Activated naive CD4-positive, alpha-beta T cell treated with anti-CD3 and anti-CD28 coated beads for 36 hours (primary cell): ENCODE results near the gene ALK. TPM values are rescaled to one million over a fixed set of nuclear protein-coding genes. Genes with fewer than 3 reads are reported as not detected.

ENCODE experiments used
- CTCF ChIA-PET: fragments of 350-600 bp; sonication (Branson Sonifier 250); formaldehyde crosslinking; loops from one replicate; lab custom pipeline; 2021; ENCODE audit warnings: antibody characterized with exemption; lab: Charles Lee
- DNase-seq: peaks from one replicate; pipeline ENCODE4 v3.0.0-alpha.2; 2020
- H3K27ac Mint-ChIP-seq: one replicate; pipeline ENCODE4 v1.8.0; 2021; ENCODE audit warnings: mild to moderate bottlenecking, mixed read lengths
- H3K27me3 Mint-ChIP-seq: one replicate; pipeline ENCODE4 v1.8.0; 2021; ENCODE audit warnings: low read depth, mixed read lengths
- H3K36me3 Mint-ChIP-seq: one replicate; pipeline ENCODE4 v1.8.0; 2021; ENCODE audit warnings: low read depth, mixed read lengths
- H3K4me1 Mint-ChIP-seq: one replicate; pipeline ENCODE4 v1.8.0; 2021; ENCODE audit warnings: low read depth, mixed read lengths
- H3K4me3 Mint-ChIP-seq: one replicate; pipeline ENCODE4 v1.8.0; 2021; ENCODE audit warnings: mild to moderate bottlenecking, moderate library complexity, mixed read lengths
- H3K9me3 Mint-ChIP-seq: one replicate; pipeline ENCODE4 v1.8.0; 2021; ENCODE audit warnings: mixed read lengths
- intact Hi-C: fragments of 100-400 bp; cut with micrococcal nuclease; formaldehyde crosslinking; loops from one replicate; pipeline ENCODE4 v1.15.1; 2023
- total RNA-seq, 2 experiments: library from RNA; stranded (reverse); gene quantifications; one replicate each; pipeline ENCODE4 v1.2.3, GENCODE V29; 2021

ALK gene
- total RNA-seq, 2 experiments from 2014 or later = not detected

GRCh38 chr2:29487967-29488555 lies 433.3 kb downstream of the ALK start:
- intact Hi-C loops = no loop called here
- CTCF ChIA-PET = no interaction called here
- no peak for DNase-seq
- Mint-ChIP-seq H3K4me3 (no peak overlapping the region), H3K9me3 (peaks cover 2% of the 10 kb centered on the region), H3K36me3 (no peaks in the 10 kb centered on the region), H3K4me1 (no peaks in the 10 kb centered on the region), H3K27me3 (peaks cover 10% of the 10 kb centered on the region), H3K27ac (no peak overlapping the region)

GRCh38 chr2:29485631-29486030 lies 435.8 kb downstream of the ALK start:
- H3K9me3 Mint-ChIP-seq = peaks cover 2% of the 10 kb centered on the region

GRCh38 chr2:29485117-29485516 lies 436.3 kb downstream of the ALK start:
- Mint-ChIP-seq H3K9me3 (peaks cover 2% of the 10 kb centered on the region), H3K27ac (no peak overlapping the region)
- CTCF ChIA-PET = interaction anchor here (0.7 kb wide), 1 partner anchor 138 kb away, joined by 3 read pairs; no protein-coding TSS in a partner anchor

More at GRCh38 chr2:29485631-29486030, 435.8 kb downstream of the ALK start:
- Mint-ChIP-seq H3K27ac (no peak overlapping the region), H3K36me3 (no peaks in the 10 kb centered on the region), H3K4me1 (no peaks in the 10 kb centered on the region), H3K4me3 (no peak overlapping the region), H3K27me3 (peaks cover 10% of the 10 kb centered on the region)
- CTCF ChIA-PET = interaction anchor here (0.7 kb wide), 1 partner anchor 138 kb away, joined by 3 read pairs; no protein-coding TSS in a partner anchor
- no peak for DNase-seq
- intact Hi-C loops = no loop called here

GRCh38 chr2:29482867-29483266 lies 438.5 kb downstream of the ALK start:
- no peak overlapping the region for H3K27ac Mint-ChIP-seq
- DNase-seq = no peak
- CTCF ChIA-PET = no interaction called here
- H3K27me3 Mint-ChIP-seq = peaks cover 15% of the 10 kb centered on the region
- H3K4me1 Mint-ChIP-seq = no peaks in the 10 kb centered on the region
- H3K4me3 Mint-ChIP-seq = no peak overlapping the region
- intact Hi-C loops = no loop called here
- H3K9me3 Mint-ChIP-seq = peaks cover 2% of the 10 kb centered on the region
- H3K36me3 Mint-ChIP-seq = no peaks in the 10 kb centered on the region

More at GRCh38 chr2:29485117-29485516, 436.3 kb downstream of the ALK start:
- no peaks in the 10 kb centered on the region for H3K4me1 Mint-ChIP-seq
- peaks cover 10% of the 10 kb centered on the region for H3K27me3 Mint-ChIP-seq
- no peaks in the 10 kb centered on the region for H3K36me3 Mint-ChIP-seq
- no peak for DNase-seq
- no peak overlapping the region for H3K4me3 Mint-ChIP-seq
- intact Hi-C loops = no loop called here

GRCh38 chr2:29482348-29482747 lies 439.0 kb downstream of the ALK start:
- peaks cover 12% of the 10 kb centered on the region for H3K27me3 Mint-ChIP-seq
- DNase-seq = no peak
- CTCF ChIA-PET = no interaction called here
- intact Hi-C loops = no loop called here
- no peak overlapping the region for H3K4me3 Mint-ChIP-seq
- H3K4me1 Mint-ChIP-seq = no peaks in the 10 kb centered on the region
- no peaks in the 10 kb centered on the region for H3K36me3 Mint-ChIP-seq
- peaks cover 2% of the 10 kb centered on the region for H3K9me3 Mint-ChIP-seq
- no peak overlapping the region for H3K27ac Mint-ChIP-seq

DNA sequence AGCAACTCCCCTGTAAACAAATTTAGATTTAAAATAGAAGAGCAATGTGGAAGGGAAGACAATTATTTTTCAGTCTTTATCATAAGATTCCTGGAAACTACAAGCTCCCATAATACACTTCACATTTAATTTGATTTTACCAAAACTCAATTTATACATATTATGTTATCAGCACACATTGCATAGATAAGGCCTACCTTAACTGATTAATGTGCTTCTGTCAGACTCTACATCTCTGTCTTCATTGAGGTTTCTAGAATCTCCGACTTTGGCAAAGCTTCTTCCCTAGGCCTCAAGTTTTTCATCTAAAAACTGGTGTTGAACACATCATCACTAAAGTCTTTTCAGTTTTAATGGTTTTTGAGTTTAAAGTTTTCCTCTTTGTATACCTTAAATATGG lies 440.1 kb downstream of the ALK start:
- Mint-ChIP-seq H3K36me3 (no peaks in the 10 kb centered on the region), H3K27ac (no peak overlapping the region), H3K27me3 (peaks cover 16% of the 10 kb centered on the region), H3K9me3 (peaks cover 2% of the 10 kb centered on the region), H3K4me1 (no peaks in the 10 kb centered on the region), H3K4me3 (no peak overlapping the region)
- DNase-seq = no peak
- CTCF ChIA-PET = interaction anchor here (0.7 kb wide), 1 partner anchor 37 kb away, joined by 3 read pairs; no protein-coding TSS in a partner anchor
- intact Hi-C loops = no loop called here

GRCh38 chr2:29480426-29480825 lies 441.0 kb downstream of the ALK start:
- DNase-seq = no peak
- no peak overlapping the region for H3K4me3 Mint-ChIP-seq
- H3K27me3 Mint-ChIP-seq = peaks cover 10% of the 10 kb centered on the region
- intact Hi-C loops = no loop called here
- H3K9me3 Mint-ChIP-seq = peaks cover 2% of the 10 kb centered on the region
- CTCF ChIA-PET = no interaction called here
- H3K27ac Mint-ChIP-seq = no peak overlapping the region
- H3K4me1 Mint-ChIP-seq = no peaks in the 10 kb centered on the region
- H3K36me3 Mint-ChIP-seq = no peaks in the 10 kb centered on the region

- H3K4me1 Mint-ChIP-seq = no peaks in the 10 kb centered on the region
- H3K4me3 Mint-ChIP-seq = no peak overlapping the region
- peaks cover 10% of the 10 kb centered on the region for H3K27me3 Mint-ChIP-seq
- intact Hi-C loops = no loop called here
- no peak overlapping the region for H3K27ac Mint-ChIP-seq
- DNase-seq = no peak
- CTCF ChIA-PET = no interaction called here
- H3K9me3 Mint-ChIP-seq = peaks cover 2% of the 10 kb centered on the region
- H3K36me3 Mint-ChIP-seq = no peaks in the 10 kb centered on the region
Measured at GRCh38 chr2:29479401-29479800, 442.0 kb downstream of the ALK start.

GRCh38 chr2:29478641-29479040 lies 442.7 kb downstream of the ALK start:
- peaks cover 10% of the 10 kb centered on the region for H3K27me3 Mint-ChIP-seq
- CTCF ChIA-PET = interaction anchor here (0.6 kb wide), 1 partner anchor 655 kb away, joined by 3 read pairs; no protein-coding TSS in a partner anchor
- no peak overlapping the region for H3K4me3 Mint-ChIP-seq
- H3K9me3 Mint-ChIP-seq = peaks cover under 1% of the 10 kb centered on the region
- intact Hi-C loops = no loop called here
- no peak for DNase-seq
- H3K36me3 Mint-ChIP-seq = no peaks in the 10 kb centered on the region
- no peaks in the 10 kb centered on the region for H3K4me1 Mint-ChIP-seq
- no peak overlapping the region for H3K27ac Mint-ChIP-seq

DNA sequence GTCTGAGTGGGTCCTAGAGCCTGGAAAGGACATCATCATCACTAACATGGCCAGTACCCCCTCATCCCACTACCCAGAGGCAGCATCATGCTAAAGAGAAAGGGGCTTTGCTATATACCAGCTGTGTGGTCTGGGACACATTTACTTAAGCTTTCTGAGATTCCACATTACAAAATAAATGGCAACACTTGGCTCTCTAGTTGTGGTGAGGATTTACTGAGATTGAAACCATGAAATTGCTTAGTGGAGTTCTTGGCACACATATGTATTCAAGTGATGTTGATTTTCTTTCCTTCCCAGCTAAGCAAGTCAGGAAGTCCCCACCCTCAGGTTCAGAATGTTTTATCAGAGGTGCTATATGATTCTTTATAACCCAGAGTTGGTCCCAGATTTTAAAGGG lies 444.2 kb downstream of the ALK start:
- DNase-seq = no peak
- no peaks in the 10 kb centered on the region for H3K9me3 Mint-ChIP-seq
- H3K27ac Mint-ChIP-seq = no peak overlapping the region
- H3K27me3 Mint-ChIP-seq = peaks cover 10% of the 10 kb centered on the region
- CTCF ChIA-PET = interaction anchor here (1.3 kb wide), 1 partner anchor 162 kb away, joined by 4 read pairs; no protein-coding TSS in a partner anchor
- intact Hi-C loops = no loop called here
- H3K36me3 Mint-ChIP-seq = no peaks in the 10 kb centered on the region
- H3K4me3 Mint-ChIP-seq = no peak overlapping the region
- H3K4me1 Mint-ChIP-seq = no peaks in the 10 kb centered on the region

DNA sequence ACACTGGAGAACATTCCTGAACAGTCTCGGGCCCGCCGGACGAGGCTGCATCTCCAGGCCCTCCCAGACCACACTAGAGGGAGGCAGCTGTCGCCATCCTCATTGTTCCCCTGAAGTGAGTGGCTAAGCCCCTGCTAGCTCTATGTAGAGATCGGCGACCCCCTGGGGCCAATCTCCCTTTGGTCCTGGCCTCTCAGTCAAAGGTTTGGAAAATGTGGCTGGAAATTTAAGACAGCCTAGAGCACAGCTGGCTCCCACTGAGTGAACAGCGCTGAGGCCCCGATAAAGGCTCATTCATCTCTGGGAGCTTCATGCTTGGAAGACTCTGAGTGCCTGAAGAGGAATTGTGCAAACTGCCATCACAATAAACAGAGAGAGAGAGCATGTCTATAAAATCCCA lies 445.9 kb downstream of the ALK start:
- CTCF ChIA-PET = no interaction called here
- H3K27me3 Mint-ChIP-seq = peaks cover 10% of the 10 kb centered on the region
- no peak overlapping the region for H3K4me3 Mint-ChIP-seq
- no peak overlapping the region for H3K27ac Mint-ChIP-seq
- DNase-seq = no peak
- peaks cover 1% of the 10 kb centered on the region for H3K9me3 Mint-ChIP-seq
- intact Hi-C loops = no loop called here
- H3K36me3 Mint-ChIP-seq = no peaks in the 10 kb centered on the region
- H3K4me1 Mint-ChIP-seq = no peaks in the 10 kb centered on the region

DNA sequence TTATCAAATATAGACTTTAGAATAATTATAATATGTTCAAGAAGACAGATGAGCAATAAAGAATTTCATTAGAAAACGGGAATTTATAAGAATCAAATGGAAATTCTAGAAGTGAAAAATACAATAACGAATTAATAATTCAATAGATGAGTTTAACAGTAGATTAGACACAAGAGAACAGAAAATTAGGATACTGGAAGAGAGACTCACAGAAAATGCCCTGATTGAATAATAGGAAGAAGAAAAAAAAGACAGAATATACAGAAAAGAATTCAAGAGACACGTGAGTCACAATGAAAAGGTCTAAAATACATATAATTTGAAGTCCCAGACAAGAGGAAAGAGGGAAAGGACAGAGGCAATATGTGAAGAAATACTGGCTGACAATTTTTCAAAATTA lies 451.4 kb downstream of the ALK start:
- intact Hi-C loops = no loop called here
- Mint-ChIP-seq H3K4me3 (no peak overlapping the region), H3K27me3 (peaks cover 5% of the 10 kb centered on the region), H3K4me1 (no peaks in the 10 kb centered on the region), H3K36me3 (peaks cover 1% of the 10 kb centered on the region), H3K27ac (no peak overlapping the region), H3K9me3 (peaks cover 11% of the 10 kb centered on the region)
- CTCF ChIA-PET = no interaction called here
- no peak for DNase-seq

- Mint-ChIP-seq H3K36me3 (peaks cover 1% of the 10 kb centered on the region), H3K4me1 (no peaks in the 10 kb centered on the region), H3K27me3 (peaks cover 7% of the 10 kb centered on the region), H3K4me3 (no peak overlapping the region), H3K9me3 (peaks cover 11% of the 10 kb centered on the region), H3K27ac (no peak overlapping the region)
- DNase-seq = no peak
- intact Hi-C loops = no loop called here
- CTCF ChIA-PET = no interaction called here
Measured at GRCh38 chr2:29469516-29469915, 451.9 kb downstream of the ALK start.
